HS-27A (cell line): ENCODE measurements around the gene TTC39B.

Experiments
- DNase-seq: peaks from one replicate; pipeline ENCODE4 v3.0.0-alpha.2; 2012; ENCODE audit warnings: low read depth, missing footprints

Gene TTC39B

DNA sequence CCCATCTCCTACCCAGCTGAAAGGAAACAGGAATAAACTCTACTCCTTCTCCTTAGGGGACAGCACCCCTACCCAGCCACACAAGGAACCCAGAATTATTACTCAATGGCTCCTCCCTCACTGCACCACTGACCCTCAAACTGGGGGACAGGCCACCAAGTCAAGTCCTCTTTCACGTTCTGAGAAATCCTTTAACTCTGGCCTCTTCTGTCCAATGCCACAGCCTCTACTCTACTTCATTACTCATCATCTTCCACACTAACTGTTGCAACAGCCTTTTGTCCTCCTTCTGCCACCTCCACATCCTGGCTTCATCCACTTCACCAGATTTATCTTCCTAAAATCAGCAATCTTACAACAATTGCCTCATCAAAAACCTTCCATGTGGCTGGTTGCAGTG, 6.8 kb downstream of the TTC39B start:
- no peak for DNase-seq

GRCh38 chr9:15299374-15299939, 7.6 kb downstream of the TTC39B start:
- DNase-seq = no peak

- no peak for DNase-seq
These were observed 8.7 kb downstream of the TTC39B start for GRCh38 chr9:15298362-15298761.

DNA sequence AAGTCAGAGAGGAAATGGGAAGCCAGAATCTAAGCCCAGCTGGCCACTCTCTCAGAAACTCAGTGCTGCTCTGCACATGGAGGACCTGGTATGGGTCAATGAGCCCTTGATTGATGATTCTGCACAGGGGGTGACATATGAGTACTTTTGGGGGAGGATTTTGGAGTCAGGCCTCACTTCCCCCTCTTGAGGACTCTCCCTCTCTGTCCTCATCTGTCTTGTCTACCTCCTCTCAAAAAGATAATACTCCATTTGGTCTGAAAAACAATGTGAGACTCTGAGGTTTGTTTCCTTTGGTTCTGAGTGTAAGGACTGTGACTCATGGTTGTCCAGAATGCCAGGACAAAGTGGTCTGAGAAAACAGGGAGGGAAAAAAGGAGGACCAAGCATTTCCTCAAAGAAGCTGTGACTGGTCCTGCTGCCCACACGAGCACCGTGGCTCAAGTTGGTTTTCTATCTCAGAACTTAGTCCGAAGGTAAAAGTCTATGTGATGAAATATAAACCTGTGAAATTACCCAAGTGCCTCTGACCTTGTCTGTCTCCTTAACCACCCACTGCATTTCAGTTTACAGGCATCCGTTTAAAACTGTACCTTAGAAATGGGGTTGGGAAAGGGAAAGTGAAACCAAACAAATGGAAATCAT, 11.1 kb downstream of the TTC39B start:
- no peak for DNase-seq

DNA sequence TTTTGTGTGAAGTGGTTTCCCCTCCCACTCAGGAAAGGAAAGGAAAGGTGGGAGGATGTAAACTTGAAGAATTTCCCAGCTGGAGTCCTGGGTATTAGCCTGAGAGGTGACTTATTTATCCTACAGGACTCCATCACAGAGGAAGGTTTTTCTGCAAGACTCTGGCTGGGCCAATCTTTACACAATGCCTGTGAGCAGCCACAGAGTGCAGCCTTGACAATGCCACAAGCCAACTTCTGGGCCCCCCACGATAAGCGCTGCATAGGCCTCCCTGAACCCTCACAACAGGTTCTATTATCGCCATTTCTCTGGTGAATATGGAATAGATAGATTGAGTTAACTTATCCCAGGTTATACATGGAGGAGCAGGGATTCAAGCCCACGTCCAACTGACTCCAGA, 12.4 kb downstream of the TTC39B start:
- no peak for DNase-seq

- DNase-seq = no peak
These were observed 13.2 kb downstream of the TTC39B start for GRCh38 chr9:15293804-15294316.

- DNase-seq = no peak
These were observed 13.9 kb downstream of the TTC39B start for GRCh38 chr9:15293084-15293483.

DNA sequence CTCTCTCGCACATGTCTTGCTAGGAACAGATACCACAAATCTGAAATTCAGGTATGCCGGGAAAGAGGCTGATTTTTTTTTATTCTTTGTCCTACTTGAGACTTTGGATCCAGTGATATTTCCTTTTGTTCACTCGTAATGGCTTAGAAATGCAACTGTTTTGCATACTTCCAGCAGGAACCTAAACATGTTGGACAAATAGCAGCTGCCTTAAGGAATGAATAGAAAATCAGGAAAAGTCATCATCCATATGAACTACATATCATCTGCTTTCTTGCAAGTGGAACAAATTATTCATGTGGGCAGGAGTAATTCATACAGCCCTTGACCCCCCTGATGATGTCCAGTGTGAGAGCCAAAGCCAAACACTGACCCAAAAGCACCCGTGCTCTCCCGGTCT, 17.4 kb downstream of the TTC39B start:
- DNase-seq = no peak

- DNase-seq = no peak
These were observed 19.7 kb downstream of the TTC39B start for GRCh38 chr9:15287309-15287708.

DNA sequence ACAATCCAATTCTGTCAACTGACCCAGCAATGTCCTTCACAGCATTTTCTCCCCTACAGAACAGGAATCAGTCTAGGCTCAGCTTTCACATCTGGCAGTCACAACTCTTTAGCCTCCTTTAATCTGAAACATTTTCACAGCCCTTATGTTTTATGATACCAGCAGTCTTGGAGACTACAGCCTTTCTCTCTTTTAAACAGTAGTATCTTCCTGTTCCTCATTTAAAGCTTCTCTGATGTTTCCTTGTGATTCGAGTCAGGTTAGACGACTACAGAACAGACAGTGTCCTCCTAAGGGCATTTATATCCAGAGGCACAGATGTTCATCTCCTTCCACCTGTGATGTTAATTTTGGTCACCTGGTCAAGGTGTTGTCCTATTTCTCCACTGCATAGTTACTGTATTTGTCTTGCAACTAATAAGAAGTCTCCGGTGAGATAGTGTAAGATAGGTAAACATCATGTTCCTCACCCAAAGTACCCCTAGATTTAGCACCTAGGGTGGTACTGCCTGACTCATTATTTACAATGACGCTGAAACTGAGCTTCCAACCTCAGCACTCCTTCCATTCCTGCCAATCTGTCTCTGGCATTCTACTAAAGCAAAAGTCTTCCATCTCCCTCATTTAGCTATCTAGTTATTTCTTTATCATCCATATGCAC, 20.7 kb downstream of the TTC39B start:
- DNase-seq = no peak

DNA sequence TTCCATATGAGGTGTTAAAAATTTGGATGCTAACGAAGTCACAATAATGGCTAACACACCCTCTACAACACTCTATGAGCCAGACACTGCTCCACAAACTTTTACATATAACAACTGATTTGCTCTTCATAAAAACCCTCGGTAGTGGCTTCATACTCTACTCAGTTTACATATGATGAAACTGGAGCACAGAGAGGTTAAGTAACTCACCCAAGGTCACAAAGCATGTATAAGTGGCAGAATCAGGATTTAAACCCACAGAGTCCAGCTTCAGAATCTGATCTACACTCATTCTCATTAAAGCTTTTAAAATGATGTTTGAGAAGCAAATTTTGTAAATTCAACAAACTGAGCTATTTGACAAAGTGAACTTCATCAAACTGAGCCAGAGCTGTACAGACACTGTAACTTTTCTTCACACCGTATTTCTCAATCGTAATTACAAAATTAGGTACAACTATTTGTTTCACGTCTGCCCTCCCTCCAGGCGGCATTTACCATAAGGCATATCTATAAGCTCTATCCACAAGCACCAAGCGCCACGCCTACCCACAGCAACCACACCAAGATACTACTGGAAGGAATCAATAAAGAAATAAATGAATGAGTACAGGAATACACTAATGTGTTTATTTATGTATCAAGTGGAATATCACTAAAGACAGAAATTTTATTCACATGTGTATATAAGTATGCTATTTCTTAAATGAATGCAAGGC, 24.3 kb downstream of the TTC39B start:
- DNase-seq = no peak

DNA sequence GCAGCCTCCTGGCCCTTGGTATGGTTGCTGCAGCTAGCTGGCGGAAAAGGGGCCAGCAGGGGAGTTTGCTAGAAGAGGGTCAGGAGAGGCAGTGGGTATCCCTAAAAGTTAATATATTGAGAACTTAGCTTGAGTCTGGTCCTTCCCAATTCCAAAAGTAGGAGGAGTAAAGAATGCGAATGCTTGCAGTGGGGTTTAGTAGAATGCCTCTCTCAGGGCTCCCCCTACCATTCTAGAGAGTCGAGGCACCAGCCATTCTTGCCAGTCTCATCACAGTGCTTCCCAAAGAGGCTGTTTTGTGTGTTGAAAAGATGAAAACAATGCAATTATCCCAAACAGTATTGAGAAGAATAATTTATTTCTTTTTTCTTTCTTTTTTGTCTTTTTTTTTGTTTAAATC, 26.4 kb downstream of the TTC39B start:
- no peak for DNase-seq

DNA sequence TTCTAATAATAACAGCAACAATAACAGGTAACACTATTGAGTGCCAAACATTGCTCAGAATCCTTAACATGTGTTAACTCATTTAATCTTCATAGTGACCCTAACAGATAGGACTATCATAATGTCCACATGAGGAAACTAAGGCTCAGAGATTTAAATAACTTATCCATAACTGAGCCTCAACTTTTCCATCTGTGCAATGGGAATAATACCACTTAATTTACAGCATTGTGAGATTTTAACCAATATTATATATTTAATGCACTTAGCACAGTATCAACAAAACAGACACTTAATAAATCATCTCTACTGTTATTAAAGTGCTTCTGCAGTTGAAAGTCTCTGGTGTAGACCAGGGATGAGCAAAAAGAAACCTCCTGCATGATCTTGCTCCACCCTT, 28.2 kb downstream of the TTC39B start:
- no peak for DNase-seq

- no peak for DNase-seq
These were observed 28.8 kb downstream of the TTC39B start for GRCh38 chr9:15278091-15278687.

- DNase-seq = no peak
These were observed 29.5 kb downstream of the TTC39B start for GRCh38 chr9:15277400-15278090.

- DNase-seq = no peak
These were observed 30.6 kb downstream of the TTC39B start for GRCh38 chr9:15276328-15276938.

- DNase-seq = no peak
These were observed 32.6 kb downstream of the TTC39B start for GRCh38 chr9:15274425-15274824.

DNA sequence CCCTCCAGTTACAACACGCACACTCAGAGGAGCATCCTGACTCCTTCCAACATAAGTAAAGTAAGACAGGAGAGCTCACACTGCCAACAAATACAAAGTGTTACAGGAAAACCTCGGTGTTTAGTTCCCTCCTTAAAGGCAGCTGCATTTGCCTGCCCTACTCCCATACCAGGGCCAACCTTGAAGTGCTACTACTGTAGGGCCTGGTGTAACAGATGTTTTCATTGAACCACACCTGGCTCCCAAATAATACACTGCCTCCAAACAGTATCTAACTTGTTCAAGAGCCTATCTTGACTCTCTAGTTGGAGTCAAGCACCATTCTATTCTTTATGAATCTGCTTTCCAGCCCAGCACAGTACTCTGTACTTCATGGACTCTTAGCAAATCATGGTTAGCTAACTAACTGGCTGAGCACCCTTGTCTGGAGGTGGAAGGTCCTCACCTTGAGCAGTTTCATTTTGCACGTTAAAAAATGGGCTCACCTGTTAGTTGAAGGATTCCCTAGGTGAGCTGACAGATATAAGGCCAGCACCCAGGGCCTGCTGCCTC, 34.6 kb downstream of the TTC39B start:
- DNase-seq = no peak

- no peak for DNase-seq
These were observed 35.6 kb downstream of the TTC39B start for GRCh38 chr9:15271403-15271802.

- DNase-seq = no peak
These were observed 38.2 kb downstream of the TTC39B start for GRCh38 chr9:15268782-15269181.

GRCh38 chr9:15268317-15268716, 38.7 kb downstream of the TTC39B start:
- DNase-seq = no peak
